Right ventricle myocardium superior (tissue), 1 donor: Measurements from ENCODE around the gene ADGRG3. TPM values are rescaled to one million over a fixed set of nuclear protein-coding genes. Genes with fewer than 3 reads are reported as not detected.
A peak's percentile ranks its signal among the peaks of the same experiment; 100 is the strongest.

ENCODE experiments used
- ATAC-seq: fragments of 200-7000 bp; cut with Tn5 transposase; one replicate; pipeline ENCODE4 v1.9.1; 2020; ENCODE audit warnings: mild to moderate bottlenecking; ENCODE audit not compliant: poor library complexity
- DNase-seq: peaks from one replicate; pipeline ENCODE4 v3.0.0-alpha.2; 2020
- intact Hi-C: fragments of 100-400 bp; cut with DNase I; formaldehyde crosslinking; loops from one replicate; pipeline ENCODE4 v1.11.2; 2022
- total RNA-seq: library from RNA; stranded (reverse); fragmentation: NEBNext Ultra II Directional; extraction: Animal tissue kit (Norgen Biotek cat#: 25700); gene quantifications from one replicate; pipeline ENCODE4 v1.2.1, GENCODE V29; 2021
- donor health status: DM: no; HTN: yes; CAD: no; lungs with severe emphysema.

The ADGRG3 gene
- total RNA-seq, 1 donor from 2014 or later: 0.48 TPM

- no peak for ATAC-seq
These were observed 24.8 kb upstream of the ADGRG3 start for GRCh38 chr16:57643147-57643874.

GRCh38 chr16:57643910-57644309 lies 24.2 kb upstream of the ADGRG3 start:
- ATAC-seq (no peak), DNase-seq (no peak)
- intact Hi-C loops: no loop called here

More at GRCh38 chr16:57643147-57643874, 24.8 kb upstream of the ADGRG3 start:
- DNase-seq: no peak
- intact Hi-C loops: no loop called here

GRCh38 chr16:57644383-57645014 lies 23.6 kb upstream of the ADGRG3 start:
- ATAC-seq (no peak), DNase-seq (no peak)
- intact Hi-C loops: loop anchor here (5.0 kb wide), 1 partner anchor 42 kb away; no protein-coding TSS in a partner anchor

- ATAC-seq: no peak
- intact Hi-C loops: loop anchor here (5.0 kb wide), 1 partner anchor 43 kb away; no protein-coding TSS in a partner anchor
- DNase-seq: no peak
These were observed 22.9 kb upstream of the ADGRG3 start for GRCh38 chr16:57645169-57645568.

GRCh38 chr16:57645691-57646387 lies 22.3 kb upstream of the ADGRG3 start:
- ATAC-seq (peak; percentile 23), DNase-seq (peak; percentile 77)
- intact Hi-C loops: loop anchor here (5.0 kb wide), 1 partner anchor 44 kb away; no protein-coding TSS in a partner anchor

GRCh38 chr16:57646388-57647039 lies 21.6 kb upstream of the ADGRG3 start:
- DNase-seq (no peak), ATAC-seq (peak; percentile 13)
- intact Hi-C loops: loop anchor here (5.0 kb wide), 1 partner anchor 44 kb away; no protein-coding TSS in a partner anchor

- intact Hi-C loops: loop anchor here (5.0 kb wide), 1 partner anchor 45 kb away; no protein-coding TSS in a partner anchor
- ATAC-seq: peak; percentile 4
- no peak for DNase-seq
These were observed 20.8 kb upstream of the ADGRG3 start for GRCh38 chr16:57647136-57647875.

- DNase-seq: no peak
- intact Hi-C loops: loop anchor here (5.0 kb wide), 1 partner anchor 46 kb away; no protein-coding TSS in a partner anchor
- no peak for ATAC-seq
These were observed 20.0 kb upstream of the ADGRG3 start for GRCh38 chr16:57648125-57648524.

- DNase-seq: peak; percentile 85
These were observed 19.3 kb upstream of the ADGRG3 start for GRCh38 chr16:57648581-57649442.

GRCh38 chr16:57649443-57649751 lies 18.7 kb upstream of the ADGRG3 start:
- DNase-seq: no peak
- ATAC-seq: no peak
- intact Hi-C loops: loop anchor here (5.0 kb wide), 1 partner anchor 47 kb away; no protein-coding TSS in a partner anchor

More at GRCh38 chr16:57648581-57649442, 19.3 kb upstream of the ADGRG3 start:
- intact Hi-C loops: loop anchor here (5.0 kb wide), 1 partner anchor 47 kb away; no protein-coding TSS in a partner anchor
- ATAC-seq: peak; percentile 81

- no peak for DNase-seq
- intact Hi-C loops: loop anchor here (5.0 kb wide), 1 partner anchor 48 kb away; no protein-coding TSS in a partner anchor
- no peak for ATAC-seq
These were observed 18.3 kb upstream of the ADGRG3 start for GRCh38 chr16:57649846-57650245.

- intact Hi-C loops: no loop called here
- DNase-seq: no peak
These were observed 16.5 kb upstream of the ADGRG3 start for GRCh38 chr16:57651344-57652333.

GRCh38 chr16:57652695-57653471 lies 15.2 kb upstream of the ADGRG3 start:
- ATAC-seq (no peak), DNase-seq (no peak)
- intact Hi-C loops: no loop called here

More at GRCh38 chr16:57651344-57652333, 16.5 kb upstream of the ADGRG3 start:
- ATAC-seq: no peak

- DNase-seq: no peak
- no peak for ATAC-seq
- intact Hi-C loops: no loop called here
These were observed 14.2 kb upstream of the ADGRG3 start for GRCh38 chr16:57653936-57654335.

GRCh38 chr16:57656342-57656955 lies 11.7 kb upstream of the ADGRG3 start:
- no peak for DNase-seq
- intact Hi-C loops: no loop called here
- ATAC-seq: no peak
